HEK293T (cell line): ENCODE results near the gene CYP2S1.

ENCODE experiments used
- BHLHE40 ChIP-seq: fragments of 450-650 bp; IDR thresholded peaks from 2 replicates; pipeline ENCODE4 v1.6.1; 2016; ENCODE audit warnings: mild to moderate bottlenecking, moderate library complexity, borderline replicate concordance
- FOXA1 ChIP-seq: fragments of 450-650 bp; IDR thresholded peaks from 2 replicates; pipeline ENCODE4 v1.6.1; 2016; ENCODE audit warnings: mild to moderate bottlenecking

DNA sequence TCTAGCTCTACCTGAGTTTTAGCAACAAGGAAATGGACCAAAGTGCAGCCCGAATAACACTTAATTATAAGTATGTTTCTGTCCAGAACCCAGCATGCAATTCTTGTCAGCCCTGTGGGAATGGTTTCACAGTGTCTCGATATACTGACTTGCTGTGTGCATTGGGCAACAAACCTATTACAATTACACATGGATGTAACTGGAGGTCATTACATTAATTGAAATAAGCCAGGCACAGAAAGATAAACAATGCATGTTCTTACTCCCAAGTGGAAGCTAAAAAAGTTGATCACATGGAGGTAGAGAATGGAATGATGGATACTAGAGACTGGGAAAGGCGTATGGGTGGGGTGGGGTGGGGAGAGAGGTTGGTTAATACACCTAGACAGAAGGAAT lies 5.1 kb upstream of the CYP2S1 start:
- TF ChIP-seq FOXA1 (no peak), BHLHE40 (no peak)
